DND-41 (cell line): Measurements from ENCODE around the gene FBXO11.

Experiments
- CTCF ChIP-seq: IDR thresholded peaks from 2 replicates; pipeline ENCODE4 v1.5.1; 2012; ENCODE audit warnings: borderline replicate concordance, low read length, moderate library complexity, mild to moderate bottlenecking; ENCODE audit not compliant: poor library complexity, severe bottlenecking; ENCODE audit errors: extremely low read depth
- EZH2 ChIP-seq: IDR thresholded peaks from 3 replicates; pipeline ENCODE4 v1.6.1; 2012; ENCODE audit warnings: borderline replicate concordance, low read depth, mild to moderate bottlenecking, moderate library complexity, low read length, inconsistent platforms; ENCODE audit not compliant: severe bottlenecking

- TF ChIP-seq CTCF (no peak), EZH2 (no peak)
These were observed 14.0 kb downstream of the FBXO11 start for GRCh38 chr2:47892338-47892730.
